Caco-2 (cell line): ENCODE measurements around the gene DNAJA3. TPM values are rescaled to one million over a fixed set of nuclear protein-coding genes. Genes with fewer than 3 reads are reported as not detected.

Experiments used
- BruUV-seq: library from RNA; stranded (reverse); fragments of 400-500 nt; replicated peaks from 2 replicates; lab custom pipeline; 2021; lab: Mats Ljungman, UMichigan
- CTCF ChIA-PET: fragments of 300-600 bp; sonication (Branson Sonifier 250); formaldehyde crosslinking; loops from one replicate; lab custom pipeline; 2022; ENCODE audit warnings: antibody characterized with exemption; lab: Charles Lee
- POLR2A ChIA-PET: fragments of 300-600 bp; sonication (Branson Sonifier 250); formaldehyde crosslinking; loops from one replicate; lab custom pipeline; 2022; ENCODE audit warnings: antibody characterized with exemption; lab: Charles Lee
- DNase-seq, 2 experiments: peaks; one replicate each; pipeline versions ENCODE4 v3.0.0 to v3.0.0-alpha.2; 2020 to 2022
- H3K27me3 ChIP-seq: replicated peaks from 2 replicates; pipeline ENCODE4 v1.6.0; 2011; ENCODE audit warnings: low read length; ENCODE audit not compliant: control insufficient read depth, insufficient read depth
- H3K36me3 ChIP-seq: 2 replicates; pipeline ENCODE4 v1.5.1; 2011; ENCODE audit warnings: low read length; ENCODE audit not compliant: control insufficient read depth, insufficient read depth
- H3K4me1 ChIP-seq: fragments of 250-450 bp; sonication (Bioruptor Pico); 2 replicates; pipeline ENCODE4 v1.5.1; 2020; ENCODE audit warnings: mild to moderate bottlenecking
- H3K4me3 ChIP-seq: 2 replicates; pipeline ENCODE4 v1.5.1; 2011; ENCODE audit warnings: low read depth, mild to moderate bottlenecking, control low read depth, low read length
- H3K9me3 ChIP-seq: fragments of 250-450 bp; sonication (Bioruptor Pico); 2 replicates; pipeline ENCODE4 v1.5.1; 2020; ENCODE audit warnings: mild to moderate bottlenecking, moderate library complexity
- H3K27ac Mint-ChIP-seq: one replicate; pipeline ENCODE4 v1.8.0; 2022; ENCODE audit warnings: mixed read lengths; ENCODE audit not compliant: unreplicated experiment
- H3K27me3 Mint-ChIP-seq: one replicate; pipeline ENCODE4 v1.8.0; 2022; ENCODE audit warnings: mixed read lengths; ENCODE audit not compliant: insufficient read depth, unreplicated experiment
- H3K36me3 Mint-ChIP-seq: one replicate; pipeline ENCODE4 v1.8.0; 2022; ENCODE audit warnings: mild to moderate bottlenecking, mixed read lengths; ENCODE audit not compliant: insufficient read depth, unreplicated experiment
- H3K4me1 Mint-ChIP-seq: one replicate; pipeline ENCODE4 v1.8.0; 2022; ENCODE audit warnings: low read depth, mixed read lengths; ENCODE audit not compliant: unreplicated experiment
- H3K4me3 Mint-ChIP-seq: one replicate; pipeline ENCODE4 v1.8.0; 2022; ENCODE audit warnings: mild to moderate bottlenecking, moderate library complexity, mixed read lengths; ENCODE audit not compliant: unreplicated experiment
- H3K9me3 Mint-ChIP-seq: one replicate; pipeline ENCODE4 v1.8.0; 2022; ENCODE audit warnings: mixed read lengths; ENCODE audit not compliant: unreplicated experiment
- intact Hi-C: fragments of 100-400 bp; cut with micrococcal nuclease; formaldehyde crosslinking; loops from one replicate; pipeline ENCODE4 v1.10.0; 2022; ENCODE audit not compliant: unreplicated experiment
- total RNA-seq: library from RNA; stranded (reverse); gene quantifications from 2 replicates; pipeline ENCODE4 v1.2.3, GENCODE V29; 2022
- TF ChIP-seq, protein P1 (sequence below), 2 experiments: fragments of 200-600 bp in 1 of 2; IDR thresholded peaks; 1 replicate in 1 of 2; 2 replicates in 1 of 2; pipeline versions ENCODE4 v1.5.1 to v1.8.0; 2011 to 2022; ENCODE audit warnings: antibody characterized with exemption in 1 of 2, control low read depth in 1 of 2, inconsistent platforms in 1 of 2, low read depth in 1 of 2, low read length in 1 of 2, mild to moderate bottlenecking in 1 of 2, moderate library complexity in 1 of 2; ENCODE audit not compliant: insufficient read depth in 1 of 2, severe bottlenecking in 1 of 2, unreplicated experiment in 1 of 2

The DNAJA3 gene
- total RNA-seq, 1 experiment from 2014 or later = 77.1 TPM

- H3K27me3 Mint-ChIP-seq = no peaks in the 10 kb centered on the region
- peak overlapping the region; percentile 0 for H3K27ac Mint-ChIP-seq
- CTCF ChIA-PET = interaction anchor here (1.0 kb wide), 1 partner anchor 13 kb away, joined by 4 read pairs; no protein-coding TSS in a partner anchor
- intact Hi-C loops = no loop called here
- H3K4me1 ChIP-seq = peaks cover 5% of the 10 kb centered on the region
- no peaks in the 10 kb centered on the region for H3K36me3 Mint-ChIP-seq
- H3K9me3 ChIP-seq = no peaks in the 10 kb centered on the region
- H3K27me3 ChIP-seq = no peaks in the 10 kb centered on the region
- H3K36me3 ChIP-seq = no peaks in the 10 kb centered on the region
- TF ChIP-seq, protein P1, sequence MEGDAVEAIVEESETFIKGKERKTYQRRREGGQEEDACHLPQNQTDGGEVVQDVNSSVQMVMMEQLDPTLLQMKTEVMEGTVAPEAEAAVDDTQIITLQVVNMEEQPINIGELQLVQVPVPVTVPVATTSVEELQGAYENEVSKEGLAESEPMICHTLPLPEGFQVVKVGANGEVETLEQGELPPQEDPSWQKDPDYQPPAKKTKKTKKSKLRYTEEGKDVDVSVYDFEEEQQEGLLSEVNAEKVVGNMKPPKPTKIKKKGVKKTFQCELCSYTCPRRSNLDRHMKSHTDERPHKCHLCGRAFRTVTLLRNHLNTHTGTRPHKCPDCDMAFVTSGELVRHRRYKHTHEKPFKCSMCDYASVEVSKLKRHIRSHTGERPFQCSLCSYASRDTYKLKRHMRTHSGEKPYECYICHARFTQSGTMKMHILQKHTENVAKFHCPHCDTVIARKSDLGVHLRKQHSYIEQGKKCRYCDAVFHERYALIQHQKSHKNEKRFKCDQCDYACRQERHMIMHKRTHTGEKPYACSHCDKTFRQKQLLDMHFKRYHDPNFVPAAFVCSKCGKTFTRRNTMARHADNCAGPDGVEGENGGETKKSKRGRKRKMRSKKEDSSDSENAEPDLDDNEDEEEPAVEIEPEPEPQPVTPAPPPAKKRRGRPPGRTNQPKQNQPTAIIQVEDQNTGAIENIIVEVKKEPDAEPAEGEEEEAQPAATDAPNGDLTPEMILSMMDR (IDR thresholded peaks at IDR 0.05; ENCODE audit: insufficient read depth in 1 of 2, low read depth in 1 of 2, low read length in 1 of 2, severe bottlenecking in 1 of 2, unreplicated experiment in 1 of 2) = no peak
- H3K4me1 Mint-ChIP-seq = peaks cover 7% of the 10 kb centered on the region
- peak in 1 of 2 experiments; percentile 50 for DNase-seq
- no peaks in the 10 kb centered on the region for H3K9me3 Mint-ChIP-seq
- peak overlapping the region; percentile 73 for H3K4me3 ChIP-seq
- no TSS peak for BruUV-seq
- POLR2A ChIA-PET = interaction anchor here (0.6 kb wide), 1 partner anchor 1257 kb away, joined by 5 read pairs; no protein-coding TSS in a partner anchor
- peak overlapping the region; percentile 73 for H3K4me3 Mint-ChIP-seq
Measured at GRCh38 chr16:4415538-4416199, 10.0 kb upstream of the DNAJA3 start.

- TF ChIP-seq, protein P1 (IDR thresholded peaks at IDR 0.05; ENCODE audit: insufficient read depth in 1 of 2, low read depth in 1 of 2, low read length in 1 of 2, severe bottlenecking in 1 of 2, unreplicated experiment in 1 of 2) = no peak
- Mint-ChIP-seq H3K27ac (peak within 1 kb of the TSS; percentile 0), H3K36me3 (no peaks in the 10 kb centered on the region), H3K4me1 (peaks cover 7% of the 10 kb centered on the region), H3K4me3 (peak within 1 kb of the TSS; percentile 84), H3K27me3 (no peaks in the 10 kb centered on the region), H3K9me3 (no peaks in the 10 kb centered on the region)
- BruUV-seq = no TSS peak
- DNase-seq = peak; percentile 93 to 96
- H3K27me3 ChIP-seq = no peaks in the 10 kb centered on the region
- CTCF ChIA-PET = interaction anchor here (0.5 to 1.1 kb wide), 4 partner anchors 14 to 57 kb away, joined by 3 to 5 read pairs (median 4); no protein-coding TSS in a partner anchor
- H3K36me3 ChIP-seq = no peaks in the 10 kb centered on the region
- POLR2A ChIA-PET = interaction anchor here (0.6 kb wide), 1 partner anchor 1258 kb away, joined by 5 read pairs; no protein-coding TSS in a partner anchor
- peaks cover 5% of the 10 kb centered on the region for H3K4me1 ChIP-seq
- no peaks in the 10 kb centered on the region for H3K9me3 ChIP-seq
- peak within 1 kb of the TSS; percentile 73 for H3K4me3 ChIP-seq
- intact Hi-C loops = no loop called here
Measured at GRCh38 chr16:4416200-4417032, 9.3 kb upstream of the DNAJA3 start, which contains the start of gene CORO7. Gene CORO7, minus strand, starts transcription at chr16:4416596. Its CDS starts 78 bp downstream, at chr16:4416518.

- Mint-ChIP-seq H3K4me3 (no peak overlapping the region), H3K36me3 (no peaks in the 10 kb centered on the region), H3K27ac (no peak overlapping the region), H3K27me3 (no peaks in the 10 kb centered on the region), H3K4me1 (peaks cover 9% of the 10 kb centered on the region), H3K9me3 (no peaks in the 10 kb centered on the region)
- TF ChIP-seq, protein P1 (IDR thresholded peaks at IDR 0.05; ENCODE audit: insufficient read depth in 1 of 2, low read depth in 1 of 2, low read length in 1 of 2, severe bottlenecking in 1 of 2, unreplicated experiment in 1 of 2) = no peak
- Histone ChIP-seq H3K27me3 (no peaks in the 10 kb centered on the region), H3K36me3 (no peaks in the 10 kb centered on the region), H3K9me3 (no peaks in the 10 kb centered on the region), H3K4me3 (no peak overlapping the region), H3K4me1 (peaks cover 6% of the 10 kb centered on the region)
- no peak for DNase-seq
- ChIA-PET CTCF (no interaction called here), POLR2A (no interaction called here)
- no TSS peak for BruUV-seq
- intact Hi-C loops = no loop called here
Measured at GRCh38 chr16:4419402-4419959, 6.2 kb upstream of the DNAJA3 start.
